Right lobe of liver (tissue), 6 donors: Measurements from ENCODE around the gene COX6B2. TPM values are rescaled to one million over a fixed set of nuclear protein-coding genes. Genes with fewer than 3 reads are reported as not detected.
"Not testable (repeated sequence)": the region's sequence is repeated elsewhere in the genome, so short reads cannot be mapped to it uniquely, and the experiment has no call there.

Experiments used
- ATAC-seq, 4 donors: fragments of 200-7000 bp; cut with Tn5 transposase; one replicate each; pipeline ENCODE4 v1.9.1; 2020; ENCODE audit warnings: mild to moderate bottlenecking in 4 of 4, moderate library complexity in 4 of 4
- DNase-seq, 3 donors: peaks; one replicate each; pipeline ENCODE4 v3.0.0-alpha.2; 2020
- H3K27ac ChIP-seq, 3 donors: fragments of 200-600 bp; one replicate each; pipeline ENCODE4 v1.8.0; 2022
- H3K27me3 ChIP-seq, 2 donors: fragments of 200-600 bp; one replicate each; pipeline ENCODE4 v1.8.0; 2022
- H3K36me3 ChIP-seq, 4 donors: fragments of 200-600 bp; sonication (generic) in 1 of 4; one replicate each; pipeline versions ENCODE4 v1.5.1 to v1.8.0; 2017 to 2022; ENCODE audit warnings: control low read depth in 1 of 4
- H3K4me1 ChIP-seq, 4 donors: fragments of 200-600 bp; sonication (generic) in 1 of 4; one replicate each; pipeline versions ENCODE4 v1.5.1 to v1.8.0; 2017 to 2022; ENCODE audit warnings: control low read depth in 1 of 4
- H3K4me3 ChIP-seq, 3 donors: fragments of 200-600 bp; one replicate each; pipeline ENCODE4 v1.8.0; 2022
- H3K9me3 ChIP-seq, 4 donors: fragments of 200-600 bp; sonication (generic) in 1 of 4; one replicate each; pipeline versions ENCODE4 v1.5.1 to v1.8.0; 2017 to 2022; ENCODE audit warnings: control low read depth in 1 of 4
- CTCF ChIP-seq, 4 donors: fragments of 200-600 bp in 3 of 4; fragments of 450-650 bp in 1 of 4; IDR thresholded peaks; one replicate each; pipeline versions ENCODE4 v1.5.1 to v1.8.0; 2016 to 2022; ENCODE audit warnings: antibody characterized with exemption in 4 of 4, mild to moderate bottlenecking in 2 of 4
- POLR2A ChIP-seq: fragments of 450-650 bp; IDR thresholded peaks from one replicate; pipeline ENCODE4 v1.6.1; 2017; ENCODE audit warnings: antibody characterized with exemption, mild to moderate bottlenecking
- WGBS: methylation state at CpG from one replicate; pipeline ENCODE4 v1.1.6; 2018; ENCODE audit warnings: low coverage, low lambda C conversion rate; ENCODE audit not compliant: insufficient coverage; ENCODE audit errors: missing lambda C conversion rate; 5-methylcytosine and 5-hydroxymethylcytosine counted together
- intact Hi-C, 2 donors: fragments of 100-400 bp; cut with DNase I; formaldehyde crosslinking; loops; one replicate each; pipeline versions ENCODE4 v1.11.2 to v1.14.1; 2022
- long read RNA-seq: library from polyadenylated mRNA; unstranded; transcript quantifications from one replicate; pipeline ENCODE4 v2.0.0, GENCODE V29; 2019
- total RNA-seq, 6 experiments: library from RNA; depleted of rRNA in 2 of 6; stranded (reverse); fragments of >200 nt in 2 of 6; fragmentation: NEBNext Ultra II Directional in 3 of 6; extraction: Animal tissue kit (Norgen Biotek cat#: 25700) in 3 of 6; gene quantifications; one replicate each; pipeline versions ENCODE4 v1.1.0 to v1.2.4, GENCODE V29; 2016 to 2023
- donor health status: DM: no; HTN: yes; CAD: no.
- donor health status: DM: no; HTN: no; CAD: no.
- donor health status: DM: no; HTN: no; CAD: no.
- donor health status: DM: no; HTN: yes; CAD: no.
- donor health status: DM: no; HTN: yes; CAD: no.

COX6B2 gene
- total RNA-seq, result not detected
- long read RNA-seq, result 0 reads

GRCh38 chr19:55354698-55355212 lies at the start of gene COX6B2:
Gene COX6B2, minus strand, starts transcription at chr19:55354719. Its CDS starts 198 bp downstream, at chr19:55354521.
- peak in 1 of 3 donors; percentile 21 for DNase-seq
- Histone ChIP-seq H3K27me3 (peaks cover 0 to 11% of the 10 kb centered on the region in 2 donors), H3K4me3 (peak within 1 kb of the TSS; percentile 1 to 36 (median 4)), H3K36me3 (no peaks in the 10 kb centered on the region), H3K4me1 (peaks cover 0 to 6% (median 0%) of the 10 kb centered on the region in 4 donors), H3K27ac (no peak within 1 kb of the TSS), H3K9me3 (no peaks in the 10 kb centered on the region)
- WGBS, result 0% methylated on average over 2 of the region's 43 CpGs
- no peak for TF ChIP-seq POLR2A
- no peak for TF ChIP-seq CTCF (IDR thresholded peaks at IDR 0.05)
- no peak for ATAC-seq
- intact Hi-C loops, result no loop called here

GRCh38 chr19:55402509-55402908 lies 48.0 kb upstream of the COX6B2 start:
- ATAC-seq, result no peak
- Histone ChIP-seq H3K4me3 (no peak overlapping the region), H3K9me3 (no peaks in the 10 kb centered on the region), H3K36me3 (peaks cover 0 to 17% (median 3%) of the 10 kb centered on the region in 4 donors), H3K4me1 (peaks cover 0 to 2% (median 0%) of the 10 kb centered on the region in 4 donors), H3K27ac (no peak overlapping the region), H3K27me3 (no peaks in the 10 kb centered on the region)
- no peak for TF ChIP-seq POLR2A
- no peak for TF ChIP-seq CTCF (IDR thresholded peaks at IDR 0.05)
- no peak for DNase-seq
- intact Hi-C loops, result loop anchor here in 1 of 2 donors (10.0 kb wide), 1 partner anchor 98 kb away; no protein-coding TSS in a partner anchor
- WGBS, result no CpG with 5 or more reads among the region's 2 CpGs

GRCh38 chr19:55401390-55401789 lies 46.9 kb upstream of the COX6B2 start:
- H3K4me1 ChIP-seq, H3K9me3 ChIP-seq, DNase-seq, H3K27ac ChIP-seq, ATAC-seq, H3K4me3 ChIP-seq, H3K27me3 ChIP-seq: not testable (repeated sequence)
- no CpG with 5 or more reads among the region's 28 CpGs for WGBS
- H3K36me3 ChIP-seq, result peaks cover 0 to 17% (median 3%) of the 10 kb centered on the region in 4 donors
- intact Hi-C loops, result loop anchor here in 1 of 2 donors (10.0 kb wide), 1 partner anchor 97 kb away; no protein-coding TSS in a partner anchor

GRCh38 chr19:55400281-55401087 lies 46.0 kb upstream of the COX6B2 start:
- H3K27ac ChIP-seq, result no peak overlapping the region
- DNase-seq, result no peak
- TF ChIP-seq POLR2A, result no peak
- no peak for TF ChIP-seq CTCF (IDR thresholded peaks at IDR 0.05)
- intact Hi-C loops, result loop anchor here in 1 of 2 donors (10.0 kb wide), 1 partner anchor 96 kb away; no protein-coding TSS in a partner anchor
- no peaks in the 10 kb centered on the region for H3K9me3 ChIP-seq
- no peaks in the 10 kb centered on the region for H3K4me1 ChIP-seq
- no peak for ATAC-seq
- WGBS, result 84% methylated on average over 5 of the region's 14 CpGs
- H3K36me3 ChIP-seq, result peaks cover 0 to 17% (median 3%) of the 10 kb centered on the region in 4 donors
- H3K27me3 ChIP-seq, result no peaks in the 10 kb centered on the region
- H3K4me3 ChIP-seq, result no peak overlapping the region
